Measurements from ENCODE around the gene A3GALT2.
"Not testable (repeated sequence)": the region's sequence is repeated elsewhere in the genome, so short reads cannot be mapped to it uniquely, and the experiment has no call there.

A3GALT2 gene

GRCh38 chr1:33294071-33295010 is 26.6 kb downstream of the A3GALT2 start:
- no peak for DNase-seq (ENCODE audit: low read depth in 2 of 2)

GRCh38 chr1:33292726-33293340 is 28.1 kb downstream of the A3GALT2 start:
- DNase-seq (ENCODE audit: low read depth in 2 of 2), result no peak

GRCh38 chr1:33290615-33291014 is 30.3 kb downstream of the A3GALT2 start:
- not testable (repeated sequence) for DNase-seq (ENCODE audit: low read depth in 2 of 2)

GRCh38 chr1:33289858-33290154 is 31.1 kb downstream of the A3GALT2 start:
- DNase-seq (ENCODE audit: low read depth in 2 of 2), result no peak

GRCh38 chr1:33288976-33289857 is 31.7 kb downstream of the A3GALT2 start:
- no peak for DNase-seq (ENCODE audit: low read depth in 2 of 2)

GRCh38 chr1:33287317-33287716 is 33.6 kb downstream of the A3GALT2 start:
- DNase-seq (ENCODE audit: low read depth in 2 of 2), result no peak

GRCh38 chr1:33286451-33287185 is 34.3 kb downstream of the A3GALT2 start:
- DNase-seq (ENCODE audit: low read depth in 2 of 2), result no peak

- DNase-seq (ENCODE audit: low read depth in 2 of 2), result no peak
Measured at GRCh38 chr1:33284049-33284448, 36.8 kb downstream of the A3GALT2 start.

GRCh38 chr1:33282791-33283190 is 38.1 kb downstream of the A3GALT2 start:
- DNase-seq (ENCODE audit: low read depth in 2 of 2), result no peak

- no peak for DNase-seq (ENCODE audit: low read depth in 2 of 2)
Measured at GRCh38 chr1:33281554-33282303, 39.2 kb downstream of the A3GALT2 start.

- no peak for DNase-seq (ENCODE audit: low read depth in 2 of 2)
Measured at GRCh38 chr1:33280091-33280661, 40.7 kb downstream of the A3GALT2 start.

- no peak for DNase-seq (ENCODE audit: low read depth in 2 of 2)
Measured at GRCh38 chr1:33277488-33278084, 43.3 kb downstream of the A3GALT2 start.

- DNase-seq (ENCODE audit: low read depth in 2 of 2), result no peak
Measured at GRCh38 chr1:33276573-33277298, 44.2 kb downstream of the A3GALT2 start.

- DNase-seq (ENCODE audit: low read depth in 2 of 2), result no peak
Measured at GRCh38 chr1:33275706-33276572, 45.0 kb downstream of the A3GALT2 start.

- DNase-seq (ENCODE audit: low read depth in 2 of 2), result no peak
Measured at GRCh38 chr1:33275195-33275594, 45.7 kb downstream of the A3GALT2 start.

- DNase-seq (ENCODE audit: low read depth in 2 of 2), result no peak
Measured at GRCh38 chr1:33274446-33274845, 46.5 kb downstream of the A3GALT2 start.

GRCh38 chr1:33273961-33274371 is 46.9 kb downstream of the A3GALT2 start:
- DNase-seq (ENCODE audit: low read depth in 2 of 2), result no peak

- no peak for DNase-seq (ENCODE audit: low read depth in 2 of 2)
Measured at GRCh38 chr1:33273406-33273805, 47.5 kb downstream of the A3GALT2 start.
